K562 (cell line): Measurements from ENCODE around the gene PIMREG. TPM values are rescaled to one million over a fixed set of nuclear protein-coding genes. Genes with fewer than 3 reads are reported as not detected.

Experiments
- ARHGAP35 ChIP-seq: fragments of 450-650 bp; IDR thresholded peaks from 2 replicates; pipeline ENCODE4 v1.6.1; 2018; ENCODE audit not compliant: partially characterized antibody
- ELF2 ChIP-seq: fragments of 250-450 bp; sonication (Bioruptor Pico); IDR thresholded peaks from 2 replicates; pipeline ENCODE4 v1.5.0; 2021; ENCODE audit warnings: mild to moderate bottlenecking
- HMGN3 ChIP-seq: IDR thresholded peaks from 2 replicates; pipeline ENCODE4 v1.6.1; 2011; ENCODE audit warnings: borderline replicate concordance, low read depth, mild to moderate bottlenecking, mixed read lengths, low read length; ENCODE audit not compliant: insufficient read length; ENCODE audit errors: extremely low read depth
- NCOA4 ChIP-seq: fragments of 450-650 bp; IDR thresholded peaks from 2 replicates; pipeline ENCODE4 v1.6.1; 2018; ENCODE audit warnings: mild to moderate bottlenecking; ENCODE audit not compliant: partially characterized antibody
- NEUROD1 ChIP-seq: fragments of 150-350 bp; IDR thresholded peaks from 2 replicates; pipeline ENCODE4 v1.6.1; 2014; ENCODE audit warnings: borderline replicate concordance, low read length, low read depth; ENCODE audit not compliant: partially characterized antibody
- NR4A1 ChIP-seq, 2 experiments: fragments of 250-450 bp in 1 of 2; fragments of 450-650 bp in 1 of 2; sonication (Bioruptor Pico) in 1 of 2; IDR thresholded peaks; 2 replicates each; pipeline versions ENCODE4 v1.4.0 to v1.6.1; 2016 to 2020; ENCODE audit warnings: mild to moderate bottlenecking in 2 of 2, missing compliant biosample characterization in 1 of 2, missing genetic modification characterization in 1 of 2, moderate library complexity in 1 of 2
- SMAD1 ChIP-seq: fragments of 150-350 bp; IDR thresholded peaks from 2 replicates; pipeline ENCODE4 v1.6.1; 2014; ENCODE audit warnings: low read length, low read depth; ENCODE audit not compliant: partially characterized antibody
- SMARCC2 ChIP-seq: fragments of 450-650 bp; IDR thresholded peaks from 2 replicates; pipeline ENCODE4 v1.6.1; 2017; ENCODE audit warnings: antibody characterized with exemption, moderate library complexity, mild to moderate bottlenecking, low read depth
- ZC3H11A ChIP-seq: IDR thresholded peaks from 2 replicates; pipeline ENCODE4 v1.6.1; 2012; ENCODE audit warnings: low read depth, low read length, improper control_type of control experiment
- ZNF197 ChIP-seq: fragments of 200-800 bp; sonication (Bioruptor generic); IDR thresholded peaks from 2 replicates; pipeline ENCODE4 v1.6.1; 2016; ENCODE audit warnings: low read depth, missing genetic modification characterization, missing compliant biosample characterization
- ZNF274 ChIP-seq: IDR thresholded peaks from 2 replicates; pipeline ENCODE4 v1.6.1; 2011; ENCODE audit warnings: low read depth, mild to moderate bottlenecking, low read length, moderate library complexity, borderline replicate concordance
- ZNF407 ChIP-seq: fragments of 450-650 bp; IDR thresholded peaks from 2 replicates; pipeline ENCODE4 v1.6.1; 2016; ENCODE audit warnings: low read depth
- ZNF778 ChIP-seq: fragments of 450-650 bp; formaldehyde crosslinking; IDR thresholded peaks from 2 replicates; pipeline ENCODE4 v1.4.0; 2020; ENCODE audit warnings: mild to moderate bottlenecking, moderate library complexity
- polyA plus RNA-seq, 8 experiments: library from polyadenylated mRNA; depleted of rRNA in 4 of 8; stranded (reverse) in 5 of 8; unstranded in 3 of 8; fragments of >200 nt; fragmentation: Nextera tagmentation in 2 of 8; fragmentation: Illumina TruSeq in 1 of 8; extraction: Ambion mirVana in 2 of 8; extraction: Trizol in 1 of 8; gene quantifications; 2 replicates each; pipeline versions ENCODE4 v1.2.1 to v1.2.3, GENCODE V29; 2011 to 2014; ENCODE audit warnings: inconsistent platforms in 1 of 8, missing spikeins in 1 of 8
- total RNA-seq, 7 experiments: library from RNA; depleted of rRNA in 6 of 7; stranded (reverse); fragments of >200 nt in 6 of 7; fragmentation: Illumina TruSeq in 2 of 7; extraction: Trizol in 2 of 7; gene quantifications; 2 replicates each; pipeline versions ENCODE4 v1.2.1 to v1.2.3, GENCODE V29; 2011 to 2021; ENCODE audit warnings: low replicate concordance in 1 of 7
- TF ChIP-seq, protein P1 (sequence below): sonication (generic); formaldehyde crosslinking; IDR thresholded peaks from 2 replicates; pipeline ENCODE4 v1.9.0; 2022; ENCODE audit warnings: mild to moderate bottlenecking, missing genetic modification reagents
- TF ChIP-seq, protein P2 (sequence below), 2 experiments: fragments of 450-650 bp; conservative IDR thresholded peaks; 2 replicates each; pipeline ENCODE4 v1.6.1; 2017; ENCODE audit warnings: mild to moderate bottlenecking in 2 of 2, moderate library complexity in 2 of 2

The PIMREG gene
- total and polyA plus RNA-seq, 9 of the 15 experiments (the other 6 are each of a cell fraction or from before 2014, with no cell fraction given) = 1.1 to 16.7 (median 9.4) TPM

- no peak for TF ChIP-seq ZNF407
- TF ChIP-seq ZNF197 (CRISPR knock-in tag) = no peak
- TF ChIP-seq NEUROD1 = no peak
- TF ChIP-seq NCOA4 = no peak
- TF ChIP-seq ARHGAP35 = no peak
- no peak for TF ChIP-seq SMAD1
- TF ChIP-seq, protein P1, sequence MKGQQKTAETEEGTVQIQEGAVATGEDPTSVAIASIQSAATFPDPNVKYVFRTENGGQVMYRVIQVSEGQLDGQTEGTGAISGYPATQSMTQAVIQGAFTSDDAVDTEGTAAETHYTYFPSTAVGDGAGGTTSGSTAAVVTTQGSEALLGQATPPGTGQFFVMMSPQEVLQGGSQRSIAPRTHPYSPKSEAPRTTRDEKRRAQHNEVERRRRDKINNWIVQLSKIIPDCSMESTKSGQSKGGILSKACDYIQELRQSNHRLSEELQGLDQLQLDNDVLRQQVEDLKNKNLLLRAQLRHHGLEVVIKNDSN (CRISPR knock-in tag) = peak; percentile 21; the same call in 1 of the 2 replicates
- no peak for TF ChIP-seq HMGN3
- TF ChIP-seq ZC3H11A = no peak
- no peak for TF ChIP-seq SMARCC2
- TF ChIP-seq ELF2 (CRISPR knock-in tag) = no peak
- TF ChIP-seq ZNF778 (CRISPR knock-in tag) = no peak
- no peak for TF ChIP-seq ZNF274
- TF ChIP-seq NR4A1 (CRISPR knock-in tag; IDR thresholded peaks at IDR 0.05) = no peak
- no peak for TF ChIP-seq NR4A1 (tag; IDR thresholded peaks at IDR 0.05)
- TF ChIP-seq, protein P2, sequence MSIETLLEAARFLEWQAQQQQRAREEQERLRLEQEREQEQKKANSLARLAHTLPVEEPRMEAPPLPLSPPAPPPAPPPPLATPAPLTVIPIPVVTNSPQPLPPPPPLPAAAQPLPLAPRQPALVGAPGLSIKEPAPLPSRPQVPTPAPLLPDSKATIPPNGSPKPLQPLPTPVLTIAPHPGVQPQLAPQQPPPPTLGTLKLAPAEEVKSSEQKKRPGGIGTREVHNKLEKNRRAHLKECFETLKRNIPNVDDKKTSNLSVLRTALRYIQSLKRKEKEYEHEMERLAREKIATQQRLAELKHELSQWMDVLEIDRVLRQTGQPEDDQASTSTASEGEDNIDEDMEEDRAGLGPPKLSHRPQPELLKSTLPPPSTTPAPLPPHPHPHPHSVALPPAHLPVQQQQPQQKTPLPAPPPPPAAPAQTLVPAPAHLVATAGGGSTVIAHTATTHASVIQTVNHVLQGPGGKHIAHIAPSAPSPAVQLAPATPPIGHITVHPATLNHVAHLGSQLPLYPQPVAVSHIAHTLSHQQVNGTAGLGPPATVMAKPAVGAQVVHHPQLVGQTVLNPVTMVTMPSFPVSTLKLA (conservative IDR thresholded peaks at IDR 0.05) = peak; percentile 89 to 94
Measured at GRCh38 chr17:6443692-6444570, at the start of gene PIMREG (continued).
